K562 (cell line): ENCODE results near the gene COL7A1. TPM values are rescaled to one million over a fixed set of nuclear protein-coding genes. Genes with fewer than 3 reads are reported as not detected.

Experiments used
- ARHGAP35 ChIP-seq: fragments of 450-650 bp; IDR thresholded peaks from 2 replicates; pipeline ENCODE4 v1.6.1; 2018; ENCODE audit not compliant: partially characterized antibody
- CBX3 ChIP-seq, 2 experiments: IDR thresholded peaks; 1 replicate in 1 of 2; 2 replicates in 1 of 2; pipeline ENCODE4 v1.6.1; 2012; ENCODE audit warnings: inconsistent platforms in 2 of 2, low read length in 2 of 2, borderline replicate concordance in 1 of 2, control low read depth in 1 of 2
- CCAR2 ChIP-seq: fragments of 200-400 bp; formaldehyde crosslinking; IDR thresholded peaks from 2 replicates; pipeline ENCODE4 v1.6.1; 2017; ENCODE audit warnings: mild to moderate bottlenecking, low read depth, low read length
- HCFC1 ChIP-seq: IDR thresholded peaks from 2 replicates; pipeline ENCODE4 v1.6.1; 2012; ENCODE audit warnings: low read depth, low read length, improper control_type of control experiment
- MTA3 ChIP-seq: fragments of 450-650 bp; formaldehyde crosslinking; IDR thresholded peaks from 2 replicates; pipeline ENCODE4 v1.6.1; 2017; ENCODE audit warnings: mild to moderate bottlenecking, borderline replicate concordance
- MTF1 ChIP-seq: fragments of 250-450 bp; sonication (Bioruptor Pico); IDR thresholded peaks from 2 replicates; pipeline ENCODE4 v1.9.0; 2021; ENCODE audit warnings: moderate library complexity, mild to moderate bottlenecking, inconsistent platforms, borderline replicate concordance
- POLR2B ChIP-seq: fragments of 450-650 bp; IDR thresholded peaks from 2 replicates; pipeline ENCODE4 v1.6.1; 2018; ENCODE audit warnings: low read depth; ENCODE audit not compliant: partially characterized antibody
- SPI1 ChIP-seq: IDR thresholded peaks from 2 replicates; pipeline ENCODE4 v1.6.1; 2011; ENCODE audit warnings: low read depth, low read length, control low read depth, borderline replicate concordance
- STAT5A ChIP-seq: IDR thresholded peaks from 2 replicates; pipeline ENCODE4 v1.6.1; 2012; ENCODE audit warnings: low read length, inconsistent platforms, borderline replicate concordance
- TAF15 ChIP-seq: fragments of 200-400 bp; formaldehyde crosslinking; IDR thresholded peaks from 2 replicates; pipeline ENCODE4 v1.6.1; 2017; ENCODE audit warnings: mild to moderate bottlenecking, low read depth, low read length, moderate library complexity
- ZKSCAN3 ChIP-seq: fragments of 250-450 bp; sonication (Bioruptor Pico); IDR thresholded peaks from 2 replicates; pipeline ENCODE4 v1.4.0; 2020
- ZNF518B ChIP-seq: fragments of 250-450 bp; sonication (Bioruptor Pico); IDR thresholded peaks from 2 replicates; pipeline ENCODE4 v1.5.0; 2021; ENCODE audit warnings: mild to moderate bottlenecking, moderate library complexity
- ZNF778 ChIP-seq: fragments of 450-650 bp; formaldehyde crosslinking; IDR thresholded peaks from 2 replicates; pipeline ENCODE4 v1.4.0; 2020; ENCODE audit warnings: mild to moderate bottlenecking, moderate library complexity
- polyA plus RNA-seq, 8 experiments: library from polyadenylated mRNA; depleted of rRNA in 4 of 8; stranded (reverse) in 5 of 8; unstranded in 3 of 8; fragments of >200 nt; fragmentation: Nextera tagmentation in 2 of 8; fragmentation: Illumina TruSeq in 1 of 8; extraction: Ambion mirVana in 2 of 8; extraction: Trizol in 1 of 8; gene quantifications; 2 replicates each; pipeline versions ENCODE4 v1.2.1 to v1.2.3, GENCODE V29; 2011 to 2014; ENCODE audit warnings: inconsistent platforms in 1 of 8, missing spikeins in 1 of 8
- total RNA-seq, 7 experiments: library from RNA; depleted of rRNA in 6 of 7; stranded (reverse); fragments of >200 nt in 6 of 7; fragmentation: Illumina TruSeq in 2 of 7; extraction: Trizol in 2 of 7; gene quantifications; 2 replicates each; pipeline versions ENCODE4 v1.2.1 to v1.2.3, GENCODE V29; 2011 to 2021; ENCODE audit warnings: low replicate concordance in 1 of 7
- TF ChIP-seq, protein P1 (sequence below): fragments of 450-650 bp; IDR thresholded peaks from 2 replicates; pipeline ENCODE4 v1.6.1; 2016; ENCODE audit warnings: mild to moderate bottlenecking, moderate library complexity

Gene COL7A1
- total and polyA plus RNA-seq, 9 of the 15 experiments (the other 6 are each of a cell fraction or from before 2014, with no cell fraction given): 0.09 to 0.66 (median 0.35) TPM; not detected in 3

- TF ChIP-seq, protein P1, sequence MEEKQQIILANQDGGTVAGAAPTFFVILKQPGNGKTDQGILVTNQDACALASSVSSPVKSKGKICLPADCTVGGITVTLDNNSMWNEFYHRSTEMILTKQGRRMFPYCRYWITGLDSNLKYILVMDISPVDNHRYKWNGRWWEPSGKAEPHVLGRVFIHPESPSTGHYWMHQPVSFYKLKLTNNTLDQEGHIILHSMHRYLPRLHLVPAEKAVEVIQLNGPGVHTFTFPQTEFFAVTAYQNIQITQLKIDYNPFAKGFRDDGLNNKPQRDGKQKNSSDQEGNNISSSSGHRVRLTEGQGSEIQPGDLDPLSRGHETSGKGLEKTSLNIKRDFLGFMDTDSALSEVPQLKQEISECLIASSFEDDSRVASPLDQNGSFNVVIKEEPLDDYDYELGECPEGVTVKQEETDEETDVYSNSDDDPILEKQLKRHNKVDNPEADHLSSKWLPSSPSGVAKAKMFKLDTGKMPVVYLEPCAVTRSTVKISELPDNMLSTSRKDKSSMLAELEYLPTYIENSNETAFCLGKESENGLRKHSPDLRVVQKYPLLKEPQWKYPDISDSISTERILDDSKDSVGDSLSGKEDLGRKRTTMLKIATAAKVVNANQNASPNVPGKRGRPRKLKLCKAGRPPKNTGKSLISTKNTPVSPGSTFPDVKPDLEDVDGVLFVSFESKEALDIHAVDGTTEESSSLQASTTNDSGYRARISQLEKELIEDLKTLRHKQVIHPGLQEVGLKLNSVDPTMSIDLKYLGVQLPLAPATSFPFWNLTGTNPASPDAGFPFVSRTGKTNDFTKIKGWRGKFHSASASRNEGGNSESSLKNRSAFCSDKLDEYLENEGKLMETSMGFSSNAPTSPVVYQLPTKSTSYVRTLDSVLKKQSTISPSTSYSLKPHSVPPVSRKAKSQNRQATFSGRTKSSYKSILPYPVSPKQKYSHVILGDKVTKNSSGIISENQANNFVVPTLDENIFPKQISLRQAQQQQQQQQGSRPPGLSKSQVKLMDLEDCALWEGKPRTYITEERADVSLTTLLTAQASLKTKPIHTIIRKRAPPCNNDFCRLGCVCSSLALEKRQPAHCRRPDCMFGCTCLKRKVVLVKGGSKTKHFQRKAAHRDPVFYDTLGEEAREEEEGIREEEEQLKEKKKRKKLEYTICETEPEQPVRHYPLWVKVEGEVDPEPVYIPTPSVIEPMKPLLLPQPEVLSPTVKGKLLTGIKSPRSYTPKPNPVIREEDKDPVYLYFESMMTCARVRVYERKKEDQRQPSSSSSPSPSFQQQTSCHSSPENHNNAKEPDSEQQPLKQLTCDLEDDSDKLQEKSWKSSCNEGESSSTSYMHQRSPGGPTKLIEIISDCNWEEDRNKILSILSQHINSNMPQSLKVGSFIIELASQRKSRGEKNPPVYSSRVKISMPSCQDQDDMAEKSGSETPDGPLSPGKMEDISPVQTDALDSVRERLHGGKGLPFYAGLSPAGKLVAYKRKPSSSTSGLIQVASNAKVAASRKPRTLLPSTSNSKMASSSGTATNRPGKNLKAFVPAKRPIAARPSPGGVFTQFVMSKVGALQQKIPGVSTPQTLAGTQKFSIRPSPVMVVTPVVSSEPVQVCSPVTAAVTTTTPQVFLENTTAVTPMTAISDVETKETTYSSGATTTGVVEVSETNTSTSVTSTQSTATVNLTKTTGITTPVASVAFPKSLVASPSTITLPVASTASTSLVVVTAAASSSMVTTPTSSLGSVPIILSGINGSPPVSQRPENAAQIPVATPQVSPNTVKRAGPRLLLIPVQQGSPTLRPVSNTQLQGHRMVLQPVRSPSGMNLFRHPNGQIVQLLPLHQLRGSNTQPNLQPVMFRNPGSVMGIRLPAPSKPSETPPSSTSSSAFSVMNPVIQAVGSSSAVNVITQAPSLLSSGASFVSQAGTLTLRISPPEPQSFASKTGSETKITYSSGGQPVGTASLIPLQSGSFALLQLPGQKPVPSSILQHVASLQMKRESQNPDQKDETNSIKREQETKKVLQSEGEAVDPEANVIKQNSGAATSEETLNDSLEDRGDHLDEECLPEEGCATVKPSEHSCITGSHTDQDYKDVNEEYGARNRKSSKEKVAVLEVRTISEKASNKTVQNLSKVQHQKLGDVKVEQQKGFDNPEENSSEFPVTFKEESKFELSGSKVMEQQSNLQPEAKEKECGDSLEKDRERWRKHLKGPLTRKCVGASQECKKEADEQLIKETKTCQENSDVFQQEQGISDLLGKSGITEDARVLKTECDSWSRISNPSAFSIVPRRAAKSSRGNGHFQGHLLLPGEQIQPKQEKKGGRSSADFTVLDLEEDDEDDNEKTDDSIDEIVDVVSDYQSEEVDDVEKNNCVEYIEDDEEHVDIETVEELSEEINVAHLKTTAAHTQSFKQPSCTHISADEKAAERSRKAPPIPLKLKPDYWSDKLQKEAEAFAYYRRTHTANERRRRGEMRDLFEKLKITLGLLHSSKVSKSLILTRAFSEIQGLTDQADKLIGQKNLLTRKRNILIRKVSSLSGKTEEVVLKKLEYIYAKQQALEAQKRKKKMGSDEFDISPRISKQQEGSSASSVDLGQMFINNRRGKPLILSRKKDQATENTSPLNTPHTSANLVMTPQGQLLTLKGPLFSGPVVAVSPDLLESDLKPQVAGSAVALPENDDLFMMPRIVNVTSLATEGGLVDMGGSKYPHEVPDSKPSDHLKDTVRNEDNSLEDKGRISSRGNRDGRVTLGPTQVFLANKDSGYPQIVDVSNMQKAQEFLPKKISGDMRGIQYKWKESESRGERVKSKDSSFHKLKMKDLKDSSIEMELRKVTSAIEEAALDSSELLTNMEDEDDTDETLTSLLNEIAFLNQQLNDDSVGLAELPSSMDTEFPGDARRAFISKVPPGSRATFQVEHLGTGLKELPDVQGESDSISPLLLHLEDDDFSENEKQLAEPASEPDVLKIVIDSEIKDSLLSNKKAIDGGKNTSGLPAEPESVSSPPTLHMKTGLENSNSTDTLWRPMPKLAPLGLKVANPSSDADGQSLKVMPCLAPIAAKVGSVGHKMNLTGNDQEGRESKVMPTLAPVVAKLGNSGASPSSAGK: no peak
- TF ChIP-seq POLR2B (no peak), MTF1 (CRISPR knock-in tag) (no peak), STAT5A (peak; percentile 68; the same call in 1 of the 2 replicates), HCFC1 (no peak), ZNF518B (CRISPR knock-in tag) (no peak), ZKSCAN3 (CRISPR knock-in tag) (no peak), MTA3 (peak; percentile 31; the same call in 1 of the 2 replicates), SPI1 (no peak), CBX3 (IDR thresholded peaks at IDR 0.05; ENCODE audit: borderline replicate concordance in 1 of 2, low read length in 2 of 2) (no peak), ARHGAP35 (no peak), ZNF778 (CRISPR knock-in tag) (no peak), CCAR2 (no peak), TAF15 (no peak)
Observed at GRCh38 chr3:48555231-48555948, 39.7 kb downstream of the COL7A1 start (continued).
